Uterus (tissue), 4 donors: Measurements from ENCODE around the gene SNAI1. TPM values are rescaled to one million over a fixed set of nuclear protein-coding genes. Genes with fewer than 3 reads are reported as not detected.

Experiments
- DNase-seq, 2 donors: peaks; one replicate each; pipeline ENCODE4 v3.0.0-alpha.2; 2019 to 2020
- H3K27ac ChIP-seq, 2 donors: fragments of 200-600 bp; sonication (generic); 1 replicate in 1 of 2; 2 replicates in 1 of 2; pipeline ENCODE4 v1.5.1; 2016 to 2018
- H3K27me3 ChIP-seq, 2 donors: fragments of 200-600 bp; sonication (generic); one replicate each; pipeline ENCODE4 v1.5.1; 2018 to 2019; ENCODE audit warnings: control low read depth in 1 of 2
- H3K36me3 ChIP-seq, 2 donors: fragments of 200-600 bp; sonication (generic); one replicate each; pipeline ENCODE4 v1.5.1; 2019; ENCODE audit warnings: control low read depth in 1 of 2
- H3K4me1 ChIP-seq, 2 donors: fragments of 200-600 bp; sonication (generic); one replicate each; pipeline ENCODE4 v1.5.1; 2018 to 2019; ENCODE audit warnings: control low read depth in 1 of 2
- H3K4me3 ChIP-seq, 2 donors: fragments of 200-600 bp; sonication (generic); 1 replicate in 1 of 2; 2 replicates in 1 of 2; pipeline ENCODE4 v1.5.1; 2018 to 2019; ENCODE audit warnings: mild to moderate bottlenecking in 1 of 2
- H3K9me3 ChIP-seq, 2 donors: fragments of 200-600 bp; sonication (generic); one replicate each; pipeline ENCODE4 v1.5.1; 2019; ENCODE audit warnings: control low read depth in 1 of 2
- CTCF ChIP-seq, 4 experiments: fragments of 200-600 bp in 2 of 4; fragments of 450-650 bp in 2 of 4; sonication (generic) in 2 of 4; IDR thresholded peaks; one replicate each; pipeline ENCODE4 v1.5.1; 2016 to 2019; ENCODE audit warnings: antibody characterized with exemption in 4 of 4, mild to moderate bottlenecking in 2 of 4, moderate library complexity in 1 of 4
- POLR2A ChIP-seq, 2 donors: fragments of 450-650 bp; IDR thresholded peaks; one replicate each; pipeline ENCODE4 v1.6.1; 2016; ENCODE audit warnings: antibody characterized with exemption in 2 of 2, mild to moderate bottlenecking in 1 of 2, moderate library complexity in 1 of 2
- intact Hi-C: fragments of 100-400 bp; cut with DNase I; formaldehyde crosslinking; loops from one replicate; pipeline ENCODE4 v1.15.1; 2023; ENCODE audit warnings: low total_unique reads
- total RNA-seq, 4 donors: library from RNA; depleted of rRNA in 3 of 4; stranded (reverse); fragments of >200 nt in 3 of 4; gene quantifications; one replicate each; pipeline versions ENCODE4 v1.1.0 to v1.2.4, GENCODE V29; 2014 to 2023
- donor health status: DM: yes; HTN: yes; CAD: no.

SNAI1 gene
- total RNA-seq, 4 donors from 2014 or later: 1.0 to 15.4 (median 4.5) TPM

GRCh38 chr20:50020288-50020687 is 37.5 kb downstream of the SNAI1 start:
- Histone ChIP-seq H3K4me3 (no peak overlapping the region), H3K4me1 (no peaks in the 10 kb centered on the region), H3K27ac (no peak overlapping the region), H3K27me3 (no peaks in the 10 kb centered on the region), H3K9me3 (no peaks in the 10 kb centered on the region), H3K36me3 (no peaks in the 10 kb centered on the region)
- intact Hi-C loops: no loop called here
- DNase-seq: no peak
- TF ChIP-seq CTCF (IDR thresholded peaks at IDR 0.05) (no peak), POLR2A (IDR thresholded peaks at IDR 0.05) (no peak)

GRCh38 chr20:50022676-50023075 is 39.9 kb downstream of the SNAI1 start:
- Histone ChIP-seq H3K9me3 (no peaks in the 10 kb centered on the region), H3K27ac (no peak overlapping the region), H3K27me3 (no peaks in the 10 kb centered on the region), H3K4me1 (no peaks in the 10 kb centered on the region), H3K4me3 (no peak overlapping the region), H3K36me3 (no peaks in the 10 kb centered on the region)
- intact Hi-C loops: no loop called here
- no peak for TF ChIP-seq POLR2A (IDR thresholded peaks at IDR 0.05)
- TF ChIP-seq CTCF (IDR thresholded peaks at IDR 0.05): no peak
- DNase-seq: no peak

- TF ChIP-seq POLR2A (IDR thresholded peaks at IDR 0.05): no peak
- TF ChIP-seq CTCF (IDR thresholded peaks at IDR 0.05): no peak
- Histone ChIP-seq H3K27me3 (no peaks in the 10 kb centered on the region), H3K36me3 (no peaks in the 10 kb centered on the region), H3K4me3 (no peak overlapping the region), H3K27ac (no peak overlapping the region), H3K9me3 (no peaks in the 10 kb centered on the region), H3K4me1 (no peaks in the 10 kb centered on the region)
- DNase-seq: no peak
- intact Hi-C loops: no loop called here
Observed at GRCh38 chr20:50023116-50023805, 40.5 kb downstream of the SNAI1 start.

- no peak for TF ChIP-seq CTCF (IDR thresholded peaks at IDR 0.05)
- peak overlapping the region in 1 of 2 donors; percentile 43 for H3K27ac ChIP-seq
- intact Hi-C loops: no loop called here
Observed at GRCh38 chr20:50026746-50027575, 44.2 kb downstream of the SNAI1 start.

GRCh38 chr20:50027611-50028105 is 44.9 kb downstream of the SNAI1 start:
- intact Hi-C loops: no loop called here
- no peaks in the 10 kb centered on the region for H3K27me3 ChIP-seq
- H3K4me3 ChIP-seq: no peak overlapping the region
- no peaks in the 10 kb centered on the region for H3K36me3 ChIP-seq
- no peaks in the 10 kb centered on the region for H3K9me3 ChIP-seq
- H3K4me1 ChIP-seq: peaks cover 0 to 10% of the 10 kb centered on the region in 2 donors
- H3K27ac ChIP-seq: peak overlapping the region in 1 of 2 donors; percentile 43
- TF ChIP-seq POLR2A (IDR thresholded peaks at IDR 0.05) (no peak), CTCF (IDR thresholded peaks at IDR 0.05) (no peak)
- peak; percentile 54 to 65 for DNase-seq

More at GRCh38 chr20:50026746-50027575, 44.2 kb downstream of the SNAI1 start:
- no peak overlapping the region for H3K4me3 ChIP-seq
- no peaks in the 10 kb centered on the region for H3K9me3 ChIP-seq
- DNase-seq: no peak
- no peaks in the 10 kb centered on the region for H3K36me3 ChIP-seq
- H3K4me1 ChIP-seq: peaks cover 0 to 10% of the 10 kb centered on the region in 2 donors
- no peaks in the 10 kb centered on the region for H3K27me3 ChIP-seq
